OCI-LY1 (cell line): ENCODE measurements around the gene ABCA4.
"Not testable (repeated sequence)": the region's sequence is repeated elsewhere in the genome, so short reads cannot be mapped to it uniquely, and the experiment has no call there.

ENCODE experiments used
- H2AFZ ChIP-seq: fragments of 200-600 bp; sonication (generic), shearing (Covaris generic); 2 replicates; pipeline ENCODE4 v1.6.0; 2014; ENCODE audit warnings: antibody characterized with exemption, mild to moderate bottlenecking, low read length
- H3F3A ChIP-seq: fragments of 200-600 bp; sonication (generic), shearing (Covaris generic); 2 replicates; pipeline ENCODE4 v1.6.0; 2014; ENCODE audit warnings: mild to moderate bottlenecking, antibody characterized with exemption, low read length, moderate library complexity; ENCODE audit not compliant: insufficient read depth
- H3K27ac ChIP-seq: fragments of 200-600 bp; sonication (generic); 2 replicates; pipeline ENCODE4 v1.5.1; 2014; ENCODE audit warnings: low read length, mixed run types, mild to moderate bottlenecking, low read depth; ENCODE audit not compliant: poor library complexity, severe bottlenecking
- H3K27me3 ChIP-seq: fragments of 200-600 bp; sonication (generic); 2 replicates; pipeline ENCODE4 v1.6.0; 2014; ENCODE audit warnings: antibody characterized with exemption, mild to moderate bottlenecking, low read length, moderate library complexity; ENCODE audit not compliant: insufficient read depth
- H3K36me3 ChIP-seq: fragments of 200-600 bp; sonication (generic); 2 replicates; pipeline ENCODE4 v1.6.1; 2014; ENCODE audit warnings: mild to moderate bottlenecking, antibody characterized with exemption, low read length, moderate library complexity, mixed read lengths; ENCODE audit not compliant: insufficient read depth
- H3K4me1 ChIP-seq: fragments of 200-600 bp; sonication (generic); 2 replicates; pipeline ENCODE4 v1.5.1; 2014; ENCODE audit warnings: mild to moderate bottlenecking, low read length, moderate library complexity; ENCODE audit not compliant: insufficient read depth, severe bottlenecking
- H3K4me2 ChIP-seq: fragments of 200-600 bp; sonication (generic), shearing (Covaris generic); 2 replicates; pipeline ENCODE4 v1.6.1; 2014; ENCODE audit warnings: low read length
- H3K4me3 ChIP-seq: fragments of 200-600 bp; sonication (generic); 2 replicates; pipeline ENCODE4 v1.5.1; 2014; ENCODE audit warnings: low read length, low read depth, mild to moderate bottlenecking, mixed read lengths; ENCODE audit not compliant: poor library complexity, severe bottlenecking
- H3K79me2 ChIP-seq: fragments of 200-600 bp; shearing (Covaris generic); 2 replicates; pipeline ENCODE4 v1.6.1; 2016; ENCODE audit warnings: mixed run types, low read length, mixed read lengths; ENCODE audit not compliant: insufficient read depth
- H3K9ac ChIP-seq: fragments of 200-600 bp; sonication (generic), shearing (Covaris generic); 2 replicates; pipeline ENCODE4 v1.6.1; 2014; ENCODE audit warnings: mild to moderate bottlenecking, low read length, mixed read lengths
- H3K9me2 ChIP-seq: fragments of 200-600 bp; sonication (generic), shearing (Covaris generic); 2 replicates; pipeline ENCODE4 v1.6.1; 2014; ENCODE audit warnings: low read depth, mild to moderate bottlenecking, low read length, mixed read lengths
- H3K9me3 ChIP-seq: fragments of 200-600 bp; shearing (Covaris generic); 2 replicates; pipeline ENCODE4 v1.6.1; 2014; ENCODE audit warnings: low read length, mixed read lengths
- H4K20me1 ChIP-seq: fragments of 200-600 bp; sonication (generic), shearing (Covaris generic); 2 replicates; pipeline ENCODE4 v1.6.0; 2016; ENCODE audit warnings: mild to moderate bottlenecking, low read length; ENCODE audit not compliant: insufficient read depth
- CTCF ChIP-seq: fragments of 200-600 bp; sonication (generic), shearing (Covaris generic); IDR thresholded peaks from 2 replicates; pipeline ENCODE4 v1.5.1; 2017; ENCODE audit warnings: mild to moderate bottlenecking, antibody characterized with exemption, low read length, moderate library complexity, mixed read lengths
- EZH2 ChIP-seq: fragments of 200-600 bp; sonication (generic), shearing (Covaris generic); IDR thresholded peaks from 2 replicates; pipeline ENCODE4 v1.8.0; 2017; ENCODE audit warnings: borderline replicate concordance, mixed run types, mild to moderate bottlenecking, antibody characterized with exemption, low read length, moderate library complexity, mixed read lengths

Gene ABCA4

GRCh38 chr1:93958032-93958725, 162.8 kb downstream of the ABCA4 start:
- Histone ChIP-seq H3K9ac (no peak overlapping the region), H3K9me2 (no peaks in the 10 kb centered on the region), H3K4me1 (no peaks in the 10 kb centered on the region), H3F3A (no peaks in the 10 kb centered on the region), H3K4me2 (no peak overlapping the region), H3K36me3 (no peaks in the 10 kb centered on the region), H4K20me1 (no peaks in the 10 kb centered on the region), H3K4me3 (no peak overlapping the region), H3K27ac (no peak overlapping the region), H2AFZ (no peak overlapping the region), H3K9me3 (peaks cover 4% of the 10 kb centered on the region; the same call in 1 of the 2 replicates), H3K79me2 (no peaks in the 10 kb centered on the region), H3K27me3 (no peaks in the 10 kb centered on the region)
- no peak for TF ChIP-seq CTCF
- no peak for TF ChIP-seq EZH2

GRCh38 chr1:93955765-93956164, 165.2 kb downstream of the ABCA4 start:
- Histone ChIP-seq H3K4me1 (no peaks in the 10 kb centered on the region), H3K27me3 (no peaks in the 10 kb centered on the region), H4K20me1 (no peaks in the 10 kb centered on the region), H3K9me3 (peaks cover 4% of the 10 kb centered on the region; the same call in 1 of the 2 replicates), H2AFZ (no peak overlapping the region), H3K27ac (no peak overlapping the region), H3K9me2 (no peaks in the 10 kb centered on the region), H3K4me3 (no peak overlapping the region), H3K4me2 (no peak overlapping the region), H3K36me3 (no peaks in the 10 kb centered on the region), H3F3A (no peaks in the 10 kb centered on the region), H3K9ac (no peak overlapping the region), H3K79me2 (no peaks in the 10 kb centered on the region)
- no peak for TF ChIP-seq CTCF
- no peak for TF ChIP-seq EZH2

GRCh38 chr1:93947002-93947686, 173.8 kb downstream of the ABCA4 start:
- not testable (repeated sequence) for H4K20me1 ChIP-seq, H3K27ac ChIP-seq, H3K36me3 ChIP-seq, H2AFZ ChIP-seq, H3K27me3 ChIP-seq, H3K9ac ChIP-seq, H3K9me2 ChIP-seq, H3K4me2 ChIP-seq, H3F3A ChIP-seq, H3K79me2 ChIP-seq, H3K4me1 ChIP-seq, H3K9me3 ChIP-seq, H3K4me3 ChIP-seq
